Thoracic aorta (tissue), 2 donors: ENCODE data around the gene C19orf18. TPM values are rescaled to one million over a fixed set of nuclear protein-coding genes. Genes with fewer than 3 reads are reported as not detected.

Experiments used
- ATAC-seq: fragments of 150-250 bp; one replicate; pipeline ENCODE4 v1.8.0; 2017; ENCODE audit warnings: low read depth; ENCODE audit not compliant: insufficient number of reproducible peaks, low FRiP score
- DNase-seq: peaks from one replicate; pipeline ENCODE4 v3.0.0-alpha.2; 2020; ENCODE audit warnings: low spot score
- H3K27ac ChIP-seq, 2 donors: fragments of 200-600 bp; sonication (generic); 1 replicate in 1 of 2; 2 replicates in 1 of 2; pipeline ENCODE4 v1.5.1; 2016; ENCODE audit warnings: mild to moderate bottlenecking in 2 of 2, moderate library complexity in 2 of 2
- H3K27me3 ChIP-seq: fragments of 200-600 bp; sonication (generic); replicated peaks from 2 replicates; pipeline ENCODE4 v1.6.0; 2016; ENCODE audit warnings: mild to moderate bottlenecking; ENCODE audit not compliant: insufficient read depth
- H3K36me3 ChIP-seq: fragments of 200-600 bp; sonication (generic); one replicate; pipeline ENCODE4 v1.5.1; 2016
- H3K4me1 ChIP-seq, 2 donors: fragments of 200-600 bp; sonication (generic); 1 replicate in 1 of 2; 2 replicates in 1 of 2; pipeline versions ENCODE4 v1.5.1 to v1.6.0; 2016; ENCODE audit warnings: low read depth in 2 of 2, mild to moderate bottlenecking in 1 of 2; ENCODE audit not compliant: control insufficient read depth in 1 of 2
- H3K4me3 ChIP-seq: fragments of 200-600 bp; sonication (generic); 2 replicates; pipeline ENCODE4 v1.5.1; 2016; ENCODE audit warnings: mild to moderate bottlenecking
- H3K9me3 ChIP-seq: fragments of 200-600 bp; sonication (generic); 2 replicates; pipeline ENCODE4 v1.5.1; 2016
- total RNA-seq, 2 donors: library from RNA; depleted of rRNA; stranded (reverse); fragments of >200 nt; gene quantifications; one replicate each; pipeline versions ENCODE4 v1.1.0 to v1.2.3, GENCODE V29; 2016
- TF ChIP-seq, protein P1 (sequence below): fragments of 200-600 bp; sonication (generic); IDR thresholded peaks from one replicate; pipeline ENCODE4 v1.5.1; 2019; ENCODE audit warnings: antibody characterized with exemption

Gene C19orf18
- total RNA-seq: not detected

DNA sequence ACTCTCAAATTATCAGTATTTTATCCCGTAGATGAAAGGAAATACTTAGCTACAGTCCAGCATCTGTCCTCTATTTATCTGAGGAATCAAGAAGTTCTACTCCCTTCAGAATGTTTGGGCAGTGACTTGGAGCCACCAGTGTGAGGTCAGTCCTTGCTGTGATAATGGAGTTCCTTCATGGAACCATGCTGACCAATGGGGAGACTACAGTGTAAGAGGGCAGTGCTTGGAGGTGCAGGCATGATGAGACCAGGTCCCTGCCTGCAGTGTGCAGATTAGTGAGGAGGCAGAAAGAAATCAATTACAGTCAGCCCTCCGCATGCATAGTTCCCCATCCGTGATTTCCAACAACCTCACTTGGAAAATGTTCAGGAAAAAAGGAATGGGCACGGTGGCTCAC lies at the start of gene C19orf18:
TSS of gene C19orf18 (minus strand) at position 101 of the 400 bp plus-strand sequence. CDS start 102 bp downstream, outside the sequence.
- ATAC-seq (no peak), DNase-seq (no peak)
- Histone ChIP-seq H3K27ac (no peak within 1 kb of the TSS), H3K27me3 (no peaks in the 10 kb centered on the region), H3K9me3 (peaks cover 95% of the 10 kb centered on the region), H3K4me3 (no peak within 1 kb of the TSS), H3K4me1 (no peaks in the 10 kb centered on the region), H3K36me3 (peaks cover 34% of the 10 kb centered on the region)
- TF ChIP-seq, protein P1, sequence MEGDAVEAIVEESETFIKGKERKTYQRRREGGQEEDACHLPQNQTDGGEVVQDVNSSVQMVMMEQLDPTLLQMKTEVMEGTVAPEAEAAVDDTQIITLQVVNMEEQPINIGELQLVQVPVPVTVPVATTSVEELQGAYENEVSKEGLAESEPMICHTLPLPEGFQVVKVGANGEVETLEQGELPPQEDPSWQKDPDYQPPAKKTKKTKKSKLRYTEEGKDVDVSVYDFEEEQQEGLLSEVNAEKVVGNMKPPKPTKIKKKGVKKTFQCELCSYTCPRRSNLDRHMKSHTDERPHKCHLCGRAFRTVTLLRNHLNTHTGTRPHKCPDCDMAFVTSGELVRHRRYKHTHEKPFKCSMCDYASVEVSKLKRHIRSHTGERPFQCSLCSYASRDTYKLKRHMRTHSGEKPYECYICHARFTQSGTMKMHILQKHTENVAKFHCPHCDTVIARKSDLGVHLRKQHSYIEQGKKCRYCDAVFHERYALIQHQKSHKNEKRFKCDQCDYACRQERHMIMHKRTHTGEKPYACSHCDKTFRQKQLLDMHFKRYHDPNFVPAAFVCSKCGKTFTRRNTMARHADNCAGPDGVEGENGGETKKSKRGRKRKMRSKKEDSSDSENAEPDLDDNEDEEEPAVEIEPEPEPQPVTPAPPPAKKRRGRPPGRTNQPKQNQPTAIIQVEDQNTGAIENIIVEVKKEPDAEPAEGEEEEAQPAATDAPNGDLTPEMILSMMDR: no peak

DNA sequence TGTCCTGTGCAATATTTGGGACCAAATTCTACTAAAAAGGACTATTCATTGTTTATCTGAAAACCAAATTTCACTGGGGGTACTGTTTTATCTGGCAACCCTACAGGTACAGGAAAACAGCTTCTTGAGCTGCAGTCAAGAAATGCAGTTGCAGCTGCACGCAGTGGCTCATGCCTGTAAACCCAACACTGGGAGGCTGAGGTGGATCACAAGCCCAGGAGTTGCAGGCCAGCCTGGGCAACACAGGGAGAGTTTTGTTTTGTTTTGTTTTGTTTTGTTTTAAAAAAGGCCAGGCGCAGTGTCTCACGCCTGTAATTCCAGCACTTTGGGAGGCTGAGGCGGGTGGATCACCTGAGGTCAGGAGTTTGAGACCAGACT lies 47.9 kb upstream of the C19orf18 start:
- no peak for ATAC-seq
- no peak for DNase-seq
- TF ChIP-seq, protein P1: no peak
- Histone ChIP-seq H3K27ac (no peak overlapping the region), H3K9me3 (no peaks in the 10 kb centered on the region), H3K4me3 (no peak overlapping the region), H3K36me3 (no peaks in the 10 kb centered on the region), H3K27me3 (no peaks in the 10 kb centered on the region), H3K4me1 (no peaks in the 10 kb centered on the region)

DNA sequence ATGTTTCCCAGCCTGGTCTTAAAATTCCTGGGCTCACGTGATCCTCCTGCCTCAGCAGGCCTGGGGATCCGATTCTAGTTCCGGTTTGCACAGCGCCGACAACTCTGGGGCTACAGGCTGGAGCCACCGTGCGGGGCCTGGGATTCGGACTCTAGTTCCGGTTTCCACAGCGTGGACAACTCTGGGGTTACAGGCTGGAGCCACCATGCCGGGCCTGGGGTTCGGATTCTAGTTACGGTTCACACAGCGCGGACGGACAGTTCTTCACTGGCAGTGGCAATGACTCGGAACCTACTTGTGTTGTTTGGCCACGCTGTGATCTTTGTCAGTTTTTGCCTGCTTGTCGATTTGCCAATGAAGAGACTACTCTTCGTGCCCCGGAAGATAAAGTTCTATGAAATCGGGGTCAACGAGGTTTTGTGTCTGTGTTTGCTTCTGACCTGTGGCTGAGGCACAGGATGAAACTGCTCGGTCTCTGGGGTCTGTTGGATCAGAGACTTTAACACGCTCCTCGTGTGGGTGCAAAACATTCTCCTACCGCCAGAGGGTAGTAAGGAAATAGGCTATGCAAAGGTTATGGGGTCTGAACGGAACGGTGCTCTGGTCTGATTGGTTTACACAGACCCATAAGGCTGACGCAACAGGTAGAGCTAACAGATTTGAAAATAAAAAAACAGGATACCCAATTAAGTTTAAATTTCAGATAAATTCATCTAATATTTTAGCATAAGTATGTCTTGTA lies 47.4 kb upstream of the C19orf18 start:
- H3K36me3 ChIP-seq: no peaks in the 10 kb centered on the region
- no peaks in the 10 kb centered on the region for H3K9me3 ChIP-seq
- peak; percentile 65 for ATAC-seq
- H3K4me3 ChIP-seq: no peak overlapping the region
- no peaks in the 10 kb centered on the region for H3K27me3 ChIP-seq
- no peaks in the 10 kb centered on the region for H3K4me1 ChIP-seq
- peak; percentile 42 for DNase-seq
- H3K27ac ChIP-seq: no peak overlapping the region
- TF ChIP-seq, protein P1: peak; percentile 68

DNA sequence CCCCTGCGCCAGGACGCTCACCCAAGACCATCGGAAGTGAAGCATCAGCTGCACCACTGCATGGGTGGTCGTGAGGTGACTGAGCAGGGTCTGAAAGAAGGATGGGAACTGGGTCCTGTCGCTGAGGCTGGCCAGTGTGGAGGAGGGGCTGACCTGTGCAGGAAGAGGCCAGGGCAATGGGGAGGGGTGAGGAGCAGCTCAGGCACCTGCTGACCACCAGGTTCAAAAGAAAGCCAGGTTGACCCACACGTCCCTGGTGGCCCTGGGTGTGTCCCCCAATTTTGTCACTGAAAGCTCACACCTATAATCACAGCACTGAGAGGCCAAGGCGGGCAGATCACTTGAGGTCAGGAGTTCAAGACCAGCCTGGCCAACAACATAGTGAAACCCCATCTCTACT lies 45.8 kb upstream of the C19orf18 start:
- TF ChIP-seq, protein P1: no peak
- H3K27me3 ChIP-seq: no peaks in the 10 kb centered on the region
- DNase-seq (no peak), ATAC-seq (no peak)
- no peaks in the 10 kb centered on the region for H3K36me3 ChIP-seq
- H3K4me1 ChIP-seq: no peaks in the 10 kb centered on the region
- no peak overlapping the region for H3K4me3 ChIP-seq
- no peak overlapping the region for H3K27ac ChIP-seq
- peaks cover 2% of the 10 kb centered on the region for H3K9me3 ChIP-seq

DNA sequence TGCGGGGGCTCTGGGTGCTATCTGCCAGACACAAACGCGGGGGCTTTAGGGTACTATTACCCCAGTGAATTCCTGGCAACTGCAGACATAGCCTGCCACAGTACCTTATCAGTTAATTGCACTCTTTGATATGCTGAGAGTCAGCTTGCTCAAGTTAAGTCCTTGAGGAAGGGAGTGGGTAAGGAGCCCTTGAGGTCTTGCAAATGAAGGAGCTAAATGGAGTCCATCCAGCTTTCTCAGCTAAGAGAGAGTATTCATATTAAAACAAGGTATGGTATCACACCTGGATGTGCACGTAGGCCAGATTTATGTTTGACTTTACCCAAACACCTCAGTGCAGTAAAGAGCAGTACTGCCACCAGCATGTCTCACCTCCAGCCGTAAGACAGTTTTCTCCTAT lies 39.8 kb upstream of the C19orf18 start:
- Histone ChIP-seq H3K9me3 (peaks cover 38% of the 10 kb centered on the region), H3K4me3 (no peak overlapping the region), H3K27ac (no peak overlapping the region), H3K36me3 (no peaks in the 10 kb centered on the region), H3K27me3 (no peaks in the 10 kb centered on the region), H3K4me1 (no peaks in the 10 kb centered on the region)
- TF ChIP-seq, protein P1: no peak
- ATAC-seq (no peak), DNase-seq (no peak)
